WTC11 (cell line): ENCODE measurements around the gene RESP18. TPM values are rescaled to one million over a fixed set of nuclear protein-coding genes. Genes with fewer than 3 reads are reported as not detected.

Experiments
- ATAC-seq: fragments of 200-7000 bp; cut with Tn5 transposase; 2 replicates; pipeline ENCODE4 v1.10.0; 2021; ENCODE audit warnings: mild to moderate bottlenecking, moderate library complexity
- CTCF ChIA-PET: fragments of 300-600 bp; sonication (Branson Sonifier 250); formaldehyde crosslinking; loops from one replicate; lab custom pipeline; 2021; ENCODE audit warnings: antibody characterized with exemption; lab: Charles Lee
- POLR2A ChIA-PET: fragments of 350-600 bp; sonication (Branson Sonifier 250); formaldehyde crosslinking; loops from one replicate; lab custom pipeline; 2021; ENCODE audit warnings: antibody characterized with exemption; lab: Charles Lee
- DNase-seq: peaks from one replicate; pipeline ENCODE4 v3.0.0; 2021; ENCODE audit warnings: low spot score
- H3K27ac Mint-ChIP-seq: 2 replicates; pipeline ENCODE4 v1.8.0; 2021; ENCODE audit warnings: mixed read lengths
- H3K27me3 Mint-ChIP-seq: 2 replicates; pipeline ENCODE4 v1.8.0; 2021; ENCODE audit warnings: low read depth, mild to moderate bottlenecking, moderate library complexity, mixed read lengths
- H3K36me3 Mint-ChIP-seq: 2 replicates; pipeline ENCODE4 v1.8.0; 2021; ENCODE audit warnings: mixed read lengths
- H3K4me1 Mint-ChIP-seq: 2 replicates; pipeline ENCODE4 v1.8.0; 2022; ENCODE audit warnings: mixed read lengths
- H3K4me3 Mint-ChIP-seq: 2 replicates; pipeline ENCODE4 v1.8.0; 2021; ENCODE audit warnings: mild to moderate bottlenecking, moderate library complexity, mixed read lengths
- H3K9me3 Mint-ChIP-seq: 2 replicates; pipeline ENCODE4 v1.8.0; 2021; ENCODE audit warnings: mixed read lengths
- CBFB ChIP-seq: sonication (generic); formaldehyde crosslinking; IDR thresholded peaks from 2 replicates; pipeline ENCODE4 v1.8.1; 2022; ENCODE audit warnings: mild to moderate bottlenecking, low read depth, missing genetic modification reagents
- ELF4 ChIP-seq: sonication (generic); formaldehyde crosslinking; IDR thresholded peaks from 2 replicates; pipeline ENCODE4 v1.8.1; 2022; ENCODE audit warnings: low read depth, mild to moderate bottlenecking, moderate library complexity, missing genetic modification reagents
- ESRRA ChIP-seq: sonication (generic); formaldehyde crosslinking; IDR thresholded peaks from 2 replicates; pipeline ENCODE4 v1.8.1; 2022; ENCODE audit warnings: mild to moderate bottlenecking, missing genetic modification reagents, borderline replicate concordance
- GABPB1 ChIP-seq: sonication (generic); formaldehyde crosslinking; IDR thresholded peaks from 2 replicates; pipeline ENCODE4 v1.8.1; 2023; ENCODE audit warnings: mild to moderate bottlenecking, missing genetic modification reagents
- GRHL2 ChIP-seq: fragments of 250-450 bp; sonication (Bioruptor Pico); IDR thresholded peaks from 2 replicates; pipeline ENCODE4 v1.8.0; 2022; ENCODE audit warnings: mild to moderate bottlenecking, moderate library complexity; ENCODE audit not compliant: insufficient replicate concordance, severe bottlenecking
- HMGA2 ChIP-seq: fragments of 250-450 bp; sonication (Bioruptor Pico); IDR thresholded peaks from 2 replicates; pipeline ENCODE4 v1.4.0; 2021; ENCODE audit warnings: mild to moderate bottlenecking, moderate library complexity
- JUN ChIP-seq: sonication (generic); formaldehyde crosslinking; IDR thresholded peaks from 2 replicates; pipeline ENCODE4 v1.8.0; 2023; ENCODE audit warnings: mild to moderate bottlenecking, missing genetic modification reagents
- KAT7 ChIP-seq: sonication (generic); formaldehyde crosslinking; IDR thresholded peaks from 2 replicates; pipeline ENCODE4 v1.8.1; 2023; ENCODE audit warnings: missing genetic modification reagents, mild to moderate bottlenecking, borderline replicate concordance
- NFATC4 ChIP-seq: fragments of 250-450 bp; sonication (Bioruptor Pico); IDR thresholded peaks from 2 replicates; pipeline ENCODE4 v1.9.0; 2021; ENCODE audit warnings: mild to moderate bottlenecking
- NFE2L1 ChIP-seq: sonication (generic); formaldehyde crosslinking; IDR thresholded peaks from 2 replicates; pipeline ENCODE4 v1.8.1; 2023; ENCODE audit warnings: missing genetic modification reagents
- RELA ChIP-seq: sonication (generic); formaldehyde crosslinking; IDR thresholded peaks from 2 replicates; pipeline ENCODE4 v1.8.1; 2022; ENCODE audit warnings: missing genetic modification reagents, mild to moderate bottlenecking, borderline replicate concordance
- SMAD4 ChIP-seq: sonication (generic); formaldehyde crosslinking; IDR thresholded peaks from 2 replicates; pipeline ENCODE4 v1.8.0; 2022; ENCODE audit warnings: mild to moderate bottlenecking, missing genetic modification reagents
- SP1 ChIP-seq: sonication (generic); formaldehyde crosslinking; conservative IDR thresholded peaks from 2 replicates; pipeline ENCODE4 v1.8.1; 2022; ENCODE audit warnings: missing genetic modification reagents
- TP53 ChIP-seq: sonication (generic); formaldehyde crosslinking; IDR thresholded peaks from 2 replicates; pipeline ENCODE4 v1.8.1; 2023; ENCODE audit warnings: mild to moderate bottlenecking, missing genetic modification reagents
- ZNF219 ChIP-seq: sonication (generic); formaldehyde crosslinking; IDR thresholded peaks from 2 replicates; pipeline ENCODE4 v1.8.0; 2023; ENCODE audit warnings: missing genetic modification reagents, mild to moderate bottlenecking, borderline replicate concordance
- ZNF671 ChIP-seq: fragments of 250-450 bp; sonication (Bioruptor Pico); IDR thresholded peaks from 2 replicates; pipeline ENCODE4 v1.8.0; 2021; ENCODE audit warnings: mild to moderate bottlenecking
- total RNA-seq: library from RNA; stranded (reverse); gene quantifications from 3 replicates; pipeline ENCODE4 v1.2.3, GENCODE V29; 2021
- TF ChIP-seq, protein P1 (sequence below): sonication (generic); formaldehyde crosslinking; IDR thresholded peaks from 2 replicates; pipeline ENCODE4 v1.8.1; 2023; ENCODE audit warnings: mild to moderate bottlenecking, missing genetic modification reagents, moderate library complexity
- TF ChIP-seq, protein P2 (sequence below): fragments of 250-450 bp; sonication (Bioruptor Pico); conservative IDR thresholded peaks from 2 replicates; pipeline ENCODE4 v1.9.0; 2021; ENCODE audit warnings: mild to moderate bottlenecking
- TF ChIP-seq, protein P3 (sequence below): sonication (generic); formaldehyde crosslinking; IDR thresholded peaks from 2 replicates; pipeline ENCODE4 v1.8.1; 2022; ENCODE audit warnings: low read depth, mild to moderate bottlenecking, moderate library complexity, missing genetic modification reagents, borderline replicate concordance
- TF ChIP-seq, protein P4 (sequence below): sonication (generic); formaldehyde crosslinking; IDR thresholded peaks from 2 replicates; pipeline ENCODE4 v1.8.1; 2022; ENCODE audit warnings: missing genetic modification reagents, borderline replicate concordance
- TF ChIP-seq, protein P5 (sequence below): fragments of 250-450 bp; sonication (Bioruptor Pico); IDR thresholded peaks from 2 replicates; pipeline ENCODE4 v2.1.2; 2022; ENCODE audit warnings: mild to moderate bottlenecking, moderate library complexity
- TF ChIP-seq, protein P6 (sequence below): sonication (generic); formaldehyde crosslinking; conservative IDR thresholded peaks from 2 replicates; pipeline ENCODE4 v1.8.1; 2022; ENCODE audit warnings: mild to moderate bottlenecking, missing genetic modification reagents
- TF ChIP-seq, protein P7 (sequence below): sonication (generic); formaldehyde crosslinking; IDR thresholded peaks from 2 replicates; pipeline ENCODE4 v1.8.1; 2022; ENCODE audit warnings: mild to moderate bottlenecking, missing genetic modification reagents, moderate library complexity, borderline replicate concordance

The RESP18 gene
- total RNA-seq, 1 experiment from 2014 or later, result not detected

DNA sequence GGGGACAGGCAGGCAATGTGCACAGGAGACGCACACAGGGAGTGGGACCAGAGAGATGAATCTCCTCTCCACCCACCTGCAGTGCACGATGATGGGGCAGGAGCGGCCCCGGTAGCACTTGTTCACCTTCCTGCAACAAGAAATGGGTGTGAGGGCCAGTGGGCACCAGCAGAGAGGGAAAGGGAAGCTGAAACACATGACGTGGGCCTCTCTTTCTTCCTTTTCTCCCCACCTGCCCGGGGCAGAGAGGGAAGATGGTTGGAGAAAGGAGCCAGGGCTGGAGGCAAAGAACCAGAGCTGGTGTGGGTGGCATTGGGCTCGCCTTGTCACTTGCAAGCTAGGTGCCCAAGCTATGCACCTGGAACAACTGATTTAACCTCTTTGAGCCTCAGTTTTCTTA is 41.1 kb downstream of the RESP18 start:
- Mint-ChIP-seq H3K4me1 (peaks cover 18% of the 10 kb centered on the region), H3K4me3 (no peak overlapping the region), H3K27ac (no peak overlapping the region), H3K36me3 (no peaks in the 10 kb centered on the region), H3K9me3 (peaks cover 5% of the 10 kb centered on the region; the same call in 1 of the 2 replicates), H3K27me3 (peaks cover 37% of the 10 kb centered on the region)
- no peak for DNase-seq
- ChIA-PET CTCF (interaction anchor here (5.7 kb wide), 1 partner anchor 12 kb away, joined by 158 read pairs; the partner anchor contains the start of gene DNAJB2), POLR2A (interaction anchor here (1.1 kb wide), 1 partner anchor 74 kb away, joined by 3 read pairs; no protein-coding TSS in a partner anchor)
- TF ChIP-seq GABPB1 (CRISPR knock-in tag), result no peak
- TF ChIP-seq NFATC4 (CRISPR knock-in tag), result no peak
- TF ChIP-seq SMAD4 (CRISPR knock-in tag), result no peak
- TF ChIP-seq, protein P1, sequence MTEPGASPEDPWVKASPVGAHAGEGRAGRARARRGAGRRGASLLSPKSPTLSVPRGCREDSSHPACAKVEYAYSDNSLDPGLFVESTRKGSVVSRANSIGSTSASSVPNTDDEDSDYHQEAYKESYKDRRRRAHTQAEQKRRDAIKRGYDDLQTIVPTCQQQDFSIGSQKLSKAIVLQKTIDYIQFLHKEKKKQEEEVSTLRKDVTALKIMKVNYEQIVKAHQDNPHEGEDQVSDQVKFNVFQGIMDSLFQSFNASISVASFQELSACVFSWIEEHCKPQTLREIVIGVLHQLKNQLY, result no peak
- no peak for TF ChIP-seq ZNF219 (CRISPR knock-in tag)
- no peak for TF ChIP-seq JUN (CRISPR knock-in tag)
- no peak for TF ChIP-seq ELF4 (CRISPR knock-in tag)
- TF ChIP-seq TP53, result no peak
- TF ChIP-seq CBFB, result no peak
- TF ChIP-seq KAT7 (CRISPR knock-in tag), result no peak
- TF ChIP-seq, protein P2, sequence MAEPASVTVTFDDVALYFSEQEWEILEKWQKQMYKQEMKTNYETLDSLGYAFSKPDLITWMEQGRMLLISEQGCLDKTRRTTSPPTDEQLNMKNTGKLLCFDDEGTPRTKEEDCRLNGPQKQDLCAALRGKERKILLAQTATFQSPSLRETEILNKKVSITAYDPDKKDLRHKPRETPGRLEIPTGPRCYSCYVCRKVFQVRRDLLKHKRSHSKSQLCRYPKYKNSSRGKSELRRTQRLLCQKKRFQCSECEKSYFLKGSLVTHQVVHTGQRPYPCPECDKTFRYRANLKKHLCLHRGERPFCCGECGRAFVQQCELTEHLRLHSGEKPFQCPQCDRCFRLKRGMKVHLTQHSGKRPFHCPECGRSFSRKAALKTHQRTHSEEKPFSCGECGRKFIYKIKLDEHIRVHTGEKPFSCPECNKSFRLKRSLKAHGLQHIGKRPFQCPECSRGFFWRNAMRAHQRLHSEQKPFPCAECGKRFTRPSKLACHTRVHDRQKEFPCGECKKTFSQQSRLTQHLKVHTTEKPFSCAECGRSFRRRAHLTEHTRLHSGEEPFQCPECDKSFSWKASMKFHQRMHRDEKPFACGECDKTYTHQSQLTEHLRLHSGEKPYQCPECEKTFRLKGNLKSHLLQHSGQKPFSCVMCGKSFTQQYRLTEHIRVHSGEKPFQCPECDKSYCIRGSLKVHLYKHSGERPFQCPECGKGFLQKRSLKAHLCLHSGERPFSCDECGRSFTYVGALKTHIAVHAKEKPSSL (CRISPR knock-in tag), result no peak
- ATAC-seq, result no peak

DNA sequence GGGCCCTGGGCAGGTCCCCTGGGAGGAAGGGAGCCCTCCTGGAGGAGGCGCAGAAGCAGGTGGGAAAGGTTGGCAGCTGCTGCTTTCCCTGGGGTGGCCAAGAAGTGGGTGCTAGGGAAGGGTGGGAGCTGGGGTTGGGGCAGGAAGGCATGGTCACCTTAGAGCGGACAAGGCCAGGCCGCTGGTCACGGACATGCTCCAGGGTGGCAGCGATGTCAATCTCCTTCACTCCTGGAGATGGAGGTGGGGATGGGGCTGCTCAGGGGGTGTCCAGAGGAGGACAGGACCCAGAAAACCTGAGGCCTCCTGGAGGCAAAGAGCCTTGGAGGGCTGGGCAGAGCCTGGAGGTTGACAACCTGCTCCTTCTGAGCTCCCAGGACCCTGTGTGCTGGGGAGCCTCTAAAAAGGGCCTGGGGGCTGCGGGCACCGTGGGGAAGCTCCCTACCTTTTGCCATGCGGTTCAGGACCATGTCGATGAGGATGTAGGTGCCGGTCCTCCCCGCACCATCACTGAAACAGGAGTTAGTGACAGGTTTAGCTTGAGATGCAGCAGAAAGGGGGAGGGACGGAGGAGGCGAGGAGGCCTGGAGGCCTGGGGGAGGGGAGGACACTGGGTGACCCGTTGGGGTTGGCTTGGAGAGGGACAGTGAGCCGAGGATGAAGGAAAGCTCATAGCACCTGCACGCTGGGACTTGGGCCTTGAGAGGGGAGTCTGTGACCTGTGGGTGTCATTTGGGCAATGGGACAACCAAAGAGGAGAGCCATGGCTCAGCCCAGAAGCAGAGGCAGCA is 42.0 kb downstream of the RESP18 start:
- ChIA-PET CTCF (no interaction called here), POLR2A (interaction anchor here (1.1 kb wide), 1 partner anchor 73 kb away, joined by 3 read pairs; no protein-coding TSS in a partner anchor)
- ATAC-seq (no peak), DNase-seq (no peak)
- H3K4me1 Mint-ChIP-seq, result peaks cover 22% of the 10 kb centered on the region
- H3K27ac Mint-ChIP-seq, result no peak overlapping the region
- H3K4me3 Mint-ChIP-seq, result no peak overlapping the region
- peaks cover 2% of the 10 kb centered on the region; the same call in 1 of the 2 replicates for H3K9me3 Mint-ChIP-seq
- no peaks in the 10 kb centered on the region for H3K36me3 Mint-ChIP-seq
- H3K27me3 Mint-ChIP-seq, result peaks cover 29% of the 10 kb centered on the region
- TF ChIP-seq NFE2L1 (CRISPR knock-in tag) (no peak), ESRRA (CRISPR knock-in tag) (no peak), RELA (no peak), HMGA2 (CRISPR knock-in tag) (no peak), SP1 (CRISPR knock-in tag) (no peak), ZNF671 (no peak), GRHL2 (CRISPR knock-in tag) (no peak)
- TF ChIP-seq, protein P1, result no peak
- TF ChIP-seq, protein P3, sequence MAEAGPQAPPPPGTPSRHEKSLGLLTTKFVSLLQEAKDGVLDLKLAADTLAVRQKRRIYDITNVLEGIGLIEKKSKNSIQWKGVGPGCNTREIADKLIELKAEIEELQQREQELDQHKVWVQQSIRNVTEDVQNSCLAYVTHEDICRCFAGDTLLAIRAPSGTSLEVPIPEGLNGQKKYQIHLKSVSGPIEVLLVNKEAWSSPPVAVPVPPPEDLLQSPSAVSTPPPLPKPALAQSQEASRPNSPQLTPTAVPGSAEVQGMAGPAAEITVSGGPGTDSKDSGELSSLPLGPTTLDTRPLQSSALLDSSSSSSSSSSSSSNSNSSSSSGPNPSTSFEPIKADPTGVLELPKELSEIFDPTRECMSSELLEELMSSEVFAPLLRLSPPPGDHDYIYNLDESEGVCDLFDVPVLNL (CRISPR knock-in tag), result no peak
- TF ChIP-seq, protein P4, sequence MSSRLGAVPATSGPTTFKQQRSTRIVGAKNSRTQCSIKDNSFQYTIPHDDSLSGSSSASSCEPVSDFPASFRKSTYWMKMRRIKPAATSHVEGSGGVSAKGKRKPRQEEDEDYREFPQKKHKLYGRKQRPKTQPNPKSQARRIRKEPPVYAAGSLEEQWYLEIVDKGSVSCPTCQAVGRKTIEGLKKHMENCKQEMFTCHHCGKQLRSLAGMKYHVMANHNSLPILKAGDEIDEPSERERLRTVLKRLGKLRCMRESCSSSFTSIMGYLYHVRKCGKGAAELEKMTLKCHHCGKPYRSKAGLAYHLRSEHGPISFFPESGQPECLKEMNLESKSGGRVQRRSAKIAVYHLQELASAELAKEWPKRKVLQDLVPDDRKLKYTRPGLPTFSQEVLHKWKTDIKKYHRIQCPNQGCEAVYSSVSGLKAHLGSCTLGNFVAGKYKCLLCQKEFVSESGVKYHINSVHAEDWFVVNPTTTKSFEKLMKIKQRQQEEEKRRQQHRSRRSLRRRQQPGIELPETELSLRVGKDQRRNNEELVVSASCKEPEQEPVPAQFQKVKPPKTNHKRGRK (CRISPR knock-in tag), result no peak
- TF ChIP-seq, protein P5, sequence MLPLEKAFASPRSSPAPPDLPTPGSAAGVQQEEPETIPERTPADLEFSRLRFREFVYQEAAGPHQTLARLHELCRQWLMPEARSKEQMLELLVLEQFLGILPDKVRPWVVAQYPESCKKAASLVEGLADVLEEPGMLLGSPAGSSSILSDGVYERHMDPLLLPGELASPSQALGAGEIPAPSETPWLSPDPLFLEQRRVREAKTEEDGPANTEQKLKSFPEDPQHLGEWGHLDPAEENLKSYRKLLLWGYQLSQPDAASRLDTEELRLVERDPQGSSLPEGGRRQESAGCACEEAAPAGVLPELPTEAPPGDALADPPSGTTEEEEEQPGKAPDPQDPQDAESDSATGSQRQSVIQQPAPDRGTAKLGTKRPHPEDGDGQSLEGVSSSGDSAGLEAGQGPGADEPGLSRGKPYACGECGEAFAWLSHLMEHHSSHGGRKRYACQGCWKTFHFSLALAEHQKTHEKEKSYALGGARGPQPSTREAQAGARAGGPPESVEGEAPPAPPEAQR (CRISPR knock-in tag), result no peak
- TF ChIP-seq, protein P6, sequence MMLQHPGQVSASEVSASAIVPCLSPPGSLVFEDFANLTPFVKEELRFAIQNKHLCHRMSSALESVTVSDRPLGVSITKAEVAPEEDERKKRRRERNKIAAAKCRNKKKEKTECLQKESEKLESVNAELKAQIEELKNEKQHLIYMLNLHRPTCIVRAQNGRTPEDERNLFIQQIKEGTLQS (CRISPR knock-in tag), result no peak
- TF ChIP-seq, protein P7, sequence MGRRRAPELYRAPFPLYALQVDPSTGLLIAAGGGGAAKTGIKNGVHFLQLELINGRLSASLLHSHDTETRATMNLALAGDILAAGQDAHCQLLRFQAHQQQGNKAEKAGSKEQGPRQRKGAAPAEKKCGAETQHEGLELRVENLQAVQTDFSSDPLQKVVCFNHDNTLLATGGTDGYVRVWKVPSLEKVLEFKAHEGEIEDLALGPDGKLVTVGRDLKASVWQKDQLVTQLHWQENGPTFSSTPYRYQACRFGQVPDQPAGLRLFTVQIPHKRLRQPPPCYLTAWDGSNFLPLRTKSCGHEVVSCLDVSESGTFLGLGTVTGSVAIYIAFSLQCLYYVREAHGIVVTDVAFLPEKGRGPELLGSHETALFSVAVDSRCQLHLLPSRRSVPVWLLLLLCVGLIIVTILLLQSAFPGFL (CRISPR knock-in tag), result no peak
